B cell (primary cell): ENCODE data around the gene SRGAP1.

ENCODE experiments used
- EZH2 ChIP-seq: IDR thresholded peaks from 2 replicates; pipeline ENCODE4 v1.6.1; 2012; ENCODE audit warnings: borderline replicate concordance, low read depth, mild to moderate bottlenecking, moderate library complexity, low read length; ENCODE audit not compliant: insufficient read depth, poor library complexity, severe bottlenecking
- TF ChIP-seq, protein P1 (sequence below): fragments of 200-600 bp; IDR thresholded peaks from one replicate; pipeline ENCODE4 v1.8.0; 2022; ENCODE audit warnings: antibody characterized with exemption, mild to moderate bottlenecking

DNA sequence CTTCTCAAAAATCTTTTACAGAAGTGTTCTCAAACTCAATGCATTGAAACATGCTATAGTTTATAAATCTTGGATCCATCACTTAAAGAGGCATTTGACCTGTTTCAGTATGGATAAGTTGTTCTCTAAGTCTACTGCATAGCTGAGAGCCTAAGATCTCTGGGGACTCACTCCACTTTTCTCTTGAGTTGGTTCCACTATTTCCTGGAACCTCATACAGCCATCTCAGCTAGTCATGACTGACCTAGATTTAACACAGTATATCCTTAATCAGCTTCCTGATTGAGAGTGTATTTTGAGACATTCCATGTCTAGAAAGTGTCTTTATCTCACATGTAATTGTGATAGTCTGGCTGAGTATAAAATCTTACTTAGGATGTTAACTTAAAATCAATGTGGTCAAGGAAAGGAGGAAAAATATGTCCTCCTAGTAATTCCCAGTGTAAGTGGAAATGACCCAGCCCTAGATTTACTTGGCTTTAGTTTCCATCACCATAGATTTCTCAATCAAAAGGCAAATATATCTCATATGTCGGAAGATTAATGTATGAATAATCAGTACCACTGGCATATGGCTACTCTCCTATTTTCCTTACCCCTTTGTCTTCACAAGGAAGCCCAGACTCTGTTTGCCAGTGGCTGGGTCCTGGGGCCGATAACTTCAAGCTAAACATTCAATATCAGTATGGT lies 315.7 kb downstream of the SRGAP1 start:
- TF ChIP-seq, protein P1, sequence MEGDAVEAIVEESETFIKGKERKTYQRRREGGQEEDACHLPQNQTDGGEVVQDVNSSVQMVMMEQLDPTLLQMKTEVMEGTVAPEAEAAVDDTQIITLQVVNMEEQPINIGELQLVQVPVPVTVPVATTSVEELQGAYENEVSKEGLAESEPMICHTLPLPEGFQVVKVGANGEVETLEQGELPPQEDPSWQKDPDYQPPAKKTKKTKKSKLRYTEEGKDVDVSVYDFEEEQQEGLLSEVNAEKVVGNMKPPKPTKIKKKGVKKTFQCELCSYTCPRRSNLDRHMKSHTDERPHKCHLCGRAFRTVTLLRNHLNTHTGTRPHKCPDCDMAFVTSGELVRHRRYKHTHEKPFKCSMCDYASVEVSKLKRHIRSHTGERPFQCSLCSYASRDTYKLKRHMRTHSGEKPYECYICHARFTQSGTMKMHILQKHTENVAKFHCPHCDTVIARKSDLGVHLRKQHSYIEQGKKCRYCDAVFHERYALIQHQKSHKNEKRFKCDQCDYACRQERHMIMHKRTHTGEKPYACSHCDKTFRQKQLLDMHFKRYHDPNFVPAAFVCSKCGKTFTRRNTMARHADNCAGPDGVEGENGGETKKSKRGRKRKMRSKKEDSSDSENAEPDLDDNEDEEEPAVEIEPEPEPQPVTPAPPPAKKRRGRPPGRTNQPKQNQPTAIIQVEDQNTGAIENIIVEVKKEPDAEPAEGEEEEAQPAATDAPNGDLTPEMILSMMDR, result no peak
- TF ChIP-seq EZH2, result no peak
